Measurements from ENCODE around the gene CDK12. TPM values are rescaled to one million over a fixed set of nuclear protein-coding genes. Genes with fewer than 3 reads are reported as not detected.

Gene CDK12
- polyA plus RNA-seq, 6 donors from 2014 or later, result 0.32 to 8.1 (median 4.3) TPM

Other genes with a start within 250 kb of the CDK12 start
- gene STAC2, start 235.5 kb upstream of the CDK12 start, polyA plus RNA-seq (ENCODE audit: low read depth in 6 of 6), result not detected
- 1 to 10 TPM in 5 of 6 donors, under 1 TPM in 1; 0.74 to 7.2 (median 4.0) TPM for gene FBXL20, start 59.9 kb upstream of the CDK12 start, polyA plus RNA-seq (ENCODE audit: low read depth in 6 of 6)
- 10 to 100 TPM in 5 of 6 donors, 1 to 10 TPM in 1; 6.9 to 24.4 (median 20.2) TPM for gene MED1, start 10.2 kb upstream of the CDK12 start, polyA plus RNA-seq (ENCODE audit: low read depth in 6 of 6)
- under 1 TPM in 1 of 6 donors, not detected in 5; 0.09 TPM for gene NEUROD2, start 146.4 kb downstream of the CDK12 start, polyA plus RNA-seq (ENCODE audit: low read depth in 6 of 6)
- under 1 TPM in 1 of 6 donors, not detected in 5; 0.12 TPM for gene PPP1R1B, start 165.5 kb downstream of the CDK12 start, polyA plus RNA-seq (ENCODE audit: low read depth in 6 of 6)
- gene STARD3, start 175.7 kb downstream of the CDK12 start, polyA plus RNA-seq (ENCODE audit: low read depth in 6 of 6), result 10 to 100 TPM; 30.7 to 53.7 (median 42.0) TPM
- under 1 TPM in 3 of 6 donors, not detected in 3; 0.12 to 0.25 (median 0.24) TPM for gene TCAP, start 203.9 kb downstream of the CDK12 start, polyA plus RNA-seq (ENCODE audit: low read depth in 6 of 6)
- not detected for gene PNMT, start 207.0 kb downstream of the CDK12 start, polyA plus RNA-seq (ENCODE audit: low read depth in 6 of 6)
- 10 to 100 TPM in 2 of 6 donors, 1 to 10 TPM in 4; 7.2 to 18.2 (median 9.1) TPM for gene PGAP3, start 226.6 kb downstream of the CDK12 start, polyA plus RNA-seq (ENCODE audit: low read depth in 6 of 6)
- 1 to 10 TPM in 3 of 6 donors, under 1 TPM in 3; 0.20 to 3.0 (median 1.1) TPM for gene ERBB2, start 238.6 kb downstream of the CDK12 start, polyA plus RNA-seq (ENCODE audit: low read depth in 6 of 6)